SK-N-SH treated with all-trans-retinoic acid at 6 μM for 48 hours (cell line): ENCODE measurements around the gene CDKN2AIPNL.

Experiments
- ATAC-seq: fragments of 200-7000 bp; cut with Tn5 transposase; 3 replicates; pipeline ENCODE4 v1.9.1; 2020; ENCODE audit warnings: mild to moderate bottlenecking, moderate library complexity
- ARNTL ChIP-seq: fragments of 450-650 bp; formaldehyde crosslinking; IDR thresholded peaks from 2 replicates; pipeline ENCODE4 v1.5.0; 2020; ENCODE audit warnings: low read depth, mild to moderate bottlenecking, moderate library complexity, borderline replicate concordance
- CSDC2 ChIP-seq: fragments of 250-450 bp; sonication (Bioruptor Pico); IDR thresholded peaks from 2 replicates; pipeline ENCODE4 v1.5.0; 2020; ENCODE audit warnings: mild to moderate bottlenecking, moderate library complexity
- CSRNP3 ChIP-seq: fragments of 250-450 bp; sonication (Bioruptor Pico); IDR thresholded peaks from 2 replicates; pipeline ENCODE4 v1.5.1; 2021; ENCODE audit warnings: mild to moderate bottlenecking, moderate library complexity
- ESRRG ChIP-seq: fragments of 250-450 bp; sonication (Bioruptor Pico); IDR thresholded peaks from 2 replicates; pipeline ENCODE4 v1.6.1; 2021; ENCODE audit warnings: mild to moderate bottlenecking
- GLIS3 ChIP-seq: fragments of 250-450 bp; sonication (Bioruptor Pico); IDR thresholded peaks from 2 replicates; pipeline ENCODE4 v1.5.0; 2020; ENCODE audit warnings: mild to moderate bottlenecking, moderate library complexity
- ISL1 ChIP-seq: fragments of 250-450 bp; sonication (Bioruptor Pico); IDR thresholded peaks from 2 replicates; pipeline ENCODE4 v2.1.2; 2022; ENCODE audit warnings: mild to moderate bottlenecking, moderate library complexity
- OSR1 ChIP-seq: fragments of 250-450 bp; sonication (Bioruptor Pico); IDR thresholded peaks from 2 replicates; pipeline ENCODE4 v1.8.0; 2022; ENCODE audit warnings: moderate library complexity, mild to moderate bottlenecking, inconsistent platforms
- PPARA ChIP-seq: fragments of 250-450 bp; sonication (Bioruptor Pico); IDR thresholded peaks from 2 replicates; pipeline ENCODE4 v1.5.0; 2020; ENCODE audit warnings: mild to moderate bottlenecking, borderline replicate concordance
- RARB ChIP-seq: fragments of 250-450 bp; sonication (Bioruptor Pico); IDR thresholded peaks from 2 replicates; pipeline ENCODE4 v1.8.0; 2021; ENCODE audit warnings: mild to moderate bottlenecking, moderate library complexity
- SNAI2 ChIP-seq: fragments of 250-450 bp; sonication (Bioruptor Pico); IDR thresholded peaks from 2 replicates; pipeline ENCODE4 v1.5.0; 2020; ENCODE audit warnings: mild to moderate bottlenecking, moderate library complexity
- TCF4 ChIP-seq: fragments of 250-450 bp; sonication (Bioruptor Pico); IDR thresholded peaks from 2 replicates; pipeline ENCODE4 v1.8.0; 2021; ENCODE audit warnings: mild to moderate bottlenecking, moderate library complexity, borderline replicate concordance
- TOX ChIP-seq: fragments of 250-450 bp; sonication (Bioruptor Pico); IDR thresholded peaks from 2 replicates; pipeline ENCODE4 v1.8.0; 2021; ENCODE audit warnings: mild to moderate bottlenecking, moderate library complexity, borderline replicate concordance
- ZC3H10 ChIP-seq: fragments of 250-450 bp; sonication (Bioruptor Pico); IDR thresholded peaks from 2 replicates; pipeline ENCODE4 v1.5.1; 2021; ENCODE audit warnings: mild to moderate bottlenecking, moderate library complexity
- ZFP3 ChIP-seq: fragments of 250-450 bp; sonication (Bioruptor Pico); IDR thresholded peaks from 2 replicates; pipeline ENCODE4 v1.5.0; 2020; ENCODE audit warnings: mild to moderate bottlenecking, moderate library complexity
- ZFP30 ChIP-seq: fragments of 450-650 bp; formaldehyde crosslinking; IDR thresholded peaks from 2 replicates; pipeline ENCODE4 v1.5.0; 2022; ENCODE audit warnings: mild to moderate bottlenecking, moderate library complexity
- ZNF565 ChIP-seq: fragments of 450-650 bp; formaldehyde crosslinking; conservative IDR thresholded peaks from 2 replicates; pipeline ENCODE4 v1.5.0; 2020; ENCODE audit warnings: low read depth, mild to moderate bottlenecking, moderate library complexity
- TF ChIP-seq, protein P1 (sequence below): fragments of 250-450 bp; sonication (Bioruptor Pico); IDR thresholded peaks from 2 replicates; pipeline ENCODE4 v1.5.0; 2020; ENCODE audit warnings: mild to moderate bottlenecking, moderate library complexity
- TF ChIP-seq, protein P2 (sequence below): fragments of 250-450 bp; sonication (Bioruptor Pico); IDR thresholded peaks from 2 replicates; pipeline ENCODE4 v1.5.1; 2020; ENCODE audit warnings: low read depth, mild to moderate bottlenecking, moderate library complexity
- TF ChIP-seq, protein P3 (sequence below): fragments of 250-450 bp; sonication (Bioruptor Pico); IDR thresholded peaks from 2 replicates; pipeline ENCODE4 v1.8.0; 2020; ENCODE audit warnings: mild to moderate bottlenecking, moderate library complexity, borderline replicate concordance
- TF ChIP-seq, protein P4 (sequence below): fragments of 250-450 bp; sonication (Bioruptor Pico); IDR thresholded peaks from 2 replicates; pipeline ENCODE4 v1.8.0; 2021; ENCODE audit warnings: low read depth, mild to moderate bottlenecking, moderate library complexity, borderline replicate concordance

The CDKN2AIPNL gene

GRCh38 chr5:134403951-134404350 lies 7.7 kb downstream of the CDKN2AIPNL start:
- TF ChIP-seq CSDC2 (CRISPR knock-in tag) (no peak), TOX (CRISPR knock-in tag) (no peak), ARNTL (CRISPR knock-in tag) (no peak), ESRRG (no peak), OSR1 (CRISPR knock-in tag) (no peak), ZC3H10 (no peak), CSRNP3 (CRISPR knock-in tag) (no peak), GLIS3 (CRISPR knock-in tag) (no peak), ZNF565 (CRISPR knock-in tag) (no peak), RARB (CRISPR knock-in tag) (no peak)
- TF ChIP-seq, protein P1, sequence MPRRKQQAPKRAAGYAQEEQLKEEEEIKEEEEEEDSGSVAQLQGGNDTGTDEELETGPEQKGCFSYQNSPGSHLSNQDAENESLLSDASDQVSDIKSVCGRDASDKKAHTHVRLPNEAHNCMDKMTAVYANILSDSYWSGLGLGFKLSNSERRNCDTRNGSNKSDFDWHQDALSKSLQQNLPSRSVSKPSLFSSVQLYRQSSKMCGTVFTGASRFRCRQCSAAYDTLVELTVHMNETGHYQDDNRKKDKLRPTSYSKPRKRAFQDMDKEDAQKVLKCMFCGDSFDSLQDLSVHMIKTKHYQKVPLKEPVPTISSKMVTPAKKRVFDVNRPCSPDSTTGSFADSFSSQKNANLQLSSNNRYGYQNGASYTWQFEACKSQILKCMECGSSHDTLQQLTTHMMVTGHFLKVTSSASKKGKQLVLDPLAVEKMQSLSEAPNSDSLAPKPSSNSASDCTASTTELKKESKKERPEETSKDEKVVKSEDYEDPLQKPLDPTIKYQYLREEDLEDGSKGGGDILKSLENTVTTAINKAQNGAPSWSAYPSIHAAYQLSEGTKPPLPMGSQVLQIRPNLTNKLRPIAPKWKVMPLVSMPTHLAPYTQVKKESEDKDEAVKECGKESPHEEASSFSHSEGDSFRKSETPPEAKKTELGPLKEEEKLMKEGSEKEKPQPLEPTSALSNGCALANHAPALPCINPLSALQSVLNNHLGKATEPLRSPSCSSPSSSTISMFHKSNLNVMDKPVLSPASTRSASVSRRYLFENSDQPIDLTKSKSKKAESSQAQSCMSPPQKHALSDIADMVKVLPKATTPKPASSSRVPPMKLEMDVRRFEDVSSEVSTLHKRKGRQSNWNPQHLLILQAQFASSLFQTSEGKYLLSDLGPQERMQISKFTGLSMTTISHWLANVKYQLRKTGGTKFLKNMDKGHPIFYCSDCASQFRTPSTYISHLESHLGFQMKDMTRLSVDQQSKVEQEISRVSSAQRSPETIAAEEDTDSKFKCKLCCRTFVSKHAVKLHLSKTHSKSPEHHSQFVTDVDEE (CRISPR knock-in tag): no peak

GRCh38 chr5:134398609-134399155 lies 13.0 kb downstream of the CDKN2AIPNL start:
- TF ChIP-seq SNAI2 (CRISPR knock-in tag): no peak
- TF ChIP-seq, protein P2, sequence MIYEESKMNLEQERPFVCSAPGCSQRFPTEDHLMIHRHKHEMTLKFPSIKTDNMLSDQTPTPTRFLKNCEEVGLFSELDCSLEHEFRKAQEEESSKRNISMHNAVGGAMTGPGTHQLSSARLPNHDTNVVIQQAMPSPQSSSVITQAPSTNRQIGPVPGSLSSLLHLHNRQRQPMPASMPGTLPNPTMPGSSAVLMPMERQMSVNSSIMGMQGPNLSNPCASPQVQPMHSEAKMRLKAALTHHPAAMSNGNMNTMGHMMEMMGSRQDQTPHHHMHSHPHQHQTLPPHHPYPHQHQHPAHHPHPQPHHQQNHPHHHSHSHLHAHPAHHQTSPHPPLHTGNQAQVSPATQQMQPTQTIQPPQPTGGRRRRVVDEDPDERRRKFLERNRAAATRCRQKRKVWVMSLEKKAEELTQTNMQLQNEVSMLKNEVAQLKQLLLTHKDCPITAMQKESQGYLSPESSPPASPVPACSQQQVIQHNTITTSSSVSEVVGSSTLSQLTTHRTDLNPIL (CRISPR knock-in tag): no peak
- TF ChIP-seq CSDC2 (CRISPR knock-in tag): no peak
- TF ChIP-seq RARB (CRISPR knock-in tag): no peak
- no peak for TF ChIP-seq ZFP3
- TF ChIP-seq, protein P1 (CRISPR knock-in tag): no peak
- no peak for TF ChIP-seq ISL1
- no peak for TF ChIP-seq GLIS3 (CRISPR knock-in tag)
- TF ChIP-seq TCF4: no peak
- TF ChIP-seq PPARA (CRISPR knock-in tag): no peak
- TF ChIP-seq ZNF565 (CRISPR knock-in tag): no peak
- TF ChIP-seq, protein P3, sequence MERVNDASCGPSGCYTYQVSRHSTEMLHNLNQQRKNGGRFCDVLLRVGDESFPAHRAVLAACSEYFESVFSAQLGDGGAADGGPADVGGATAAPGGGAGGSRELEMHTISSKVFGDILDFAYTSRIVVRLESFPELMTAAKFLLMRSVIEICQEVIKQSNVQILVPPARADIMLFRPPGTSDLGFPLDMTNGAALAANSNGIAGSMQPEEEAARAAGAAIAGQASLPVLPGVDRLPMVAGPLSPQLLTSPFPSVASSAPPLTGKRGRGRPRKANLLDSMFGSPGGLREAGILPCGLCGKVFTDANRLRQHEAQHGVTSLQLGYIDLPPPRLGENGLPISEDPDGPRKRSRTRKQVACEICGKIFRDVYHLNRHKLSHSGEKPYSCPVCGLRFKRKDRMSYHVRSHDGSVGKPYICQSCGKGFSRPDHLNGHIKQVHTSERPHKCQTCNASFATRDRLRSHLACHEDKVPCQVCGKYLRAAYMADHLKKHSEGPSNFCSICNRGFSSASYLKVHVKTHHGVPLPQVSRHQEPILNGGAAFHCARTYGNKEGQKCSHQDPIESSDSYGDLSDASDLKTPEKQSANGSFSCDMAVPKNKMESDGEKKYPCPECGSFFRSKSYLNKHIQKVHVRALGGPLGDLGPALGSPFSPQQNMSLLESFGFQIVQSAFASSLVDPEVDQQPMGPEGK (CRISPR knock-in tag): no peak
- ATAC-seq: no peak

More at GRCh38 chr5:134403951-134404350, 7.7 kb downstream of the CDKN2AIPNL start:
- no peak for ATAC-seq

DNA sequence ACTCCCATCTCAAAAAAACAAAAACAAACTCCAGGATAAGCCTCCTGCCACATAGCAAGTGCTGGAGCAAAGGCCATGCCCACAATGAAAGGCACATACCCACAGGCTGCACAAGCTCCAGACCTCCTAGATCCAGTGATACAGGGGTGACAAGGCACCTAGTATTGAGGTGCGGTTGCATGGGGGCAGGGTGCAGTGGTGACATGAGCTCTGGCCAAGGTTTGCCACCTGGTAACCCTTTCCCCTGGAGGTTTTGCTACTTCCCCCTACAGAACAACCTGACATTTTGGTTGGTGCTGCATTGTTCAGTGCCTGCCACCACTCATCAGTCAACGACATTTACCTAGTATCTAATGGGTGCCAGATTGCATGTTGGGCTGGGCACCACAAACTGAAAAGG lies 14.5 kb downstream of the CDKN2AIPNL start:
- ATAC-seq: no peak; the same call in 2 of the 3 replicates
- TF ChIP-seq, protein P4, sequence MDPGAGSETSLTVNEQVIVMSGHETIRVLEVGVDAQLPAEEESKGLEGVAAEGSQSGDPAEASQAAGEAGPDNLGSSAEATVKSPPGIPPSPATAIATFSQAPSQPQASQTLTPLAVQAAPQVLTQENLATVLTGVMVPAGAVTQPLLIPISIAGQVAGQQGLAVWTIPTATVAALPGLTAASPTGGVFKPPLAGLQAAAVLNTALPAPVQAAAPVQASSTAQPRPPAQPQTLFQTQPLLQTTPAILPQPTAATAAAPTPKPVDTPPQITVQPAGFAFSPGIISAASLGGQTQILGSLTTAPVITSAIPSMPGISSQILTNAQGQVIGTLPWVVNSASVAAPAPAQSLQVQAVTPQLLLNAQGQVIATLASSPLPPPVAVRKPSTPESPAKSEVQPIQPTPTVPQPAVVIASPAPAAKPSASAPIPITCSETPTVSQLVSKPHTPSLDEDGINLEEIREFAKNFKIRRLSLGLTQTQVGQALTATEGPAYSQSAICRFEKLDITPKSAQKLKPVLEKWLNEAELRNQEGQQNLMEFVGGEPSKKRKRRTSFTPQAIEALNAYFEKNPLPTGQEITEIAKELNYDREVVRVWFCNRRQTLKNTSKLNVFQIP (CRISPR knock-in tag): no peak
- TF ChIP-seq ZFP30 (CRISPR knock-in tag): no peak
- TF ChIP-seq ARNTL (CRISPR knock-in tag): no peak
- TF ChIP-seq, protein P1 (CRISPR knock-in tag): no peak
- no peak for TF ChIP-seq CSDC2 (CRISPR knock-in tag)
- no peak for TF ChIP-seq CSRNP3 (CRISPR knock-in tag)
- TF ChIP-seq PPARA (CRISPR knock-in tag): no peak
- TF ChIP-seq ISL1: no peak
- TF ChIP-seq ZC3H10: no peak
